GM18870 (cell line): ENCODE data around the gene GPR107.

Experiments
- ATAC-seq: cut with Tn5 transposase; IDR thresholded peaks from one replicate; pipeline ENCODE4 v1.9.1; 2021; ENCODE audit warnings: moderate library complexity; ENCODE audit not compliant: unreplicated experiment

The GPR107 gene

GRCh38 chr9:130107234-130107861, 53.6 kb downstream of the GPR107 start:
- ATAC-seq = no peak

GRCh38 chr9:130107955-130108354, 54.2 kb downstream of the GPR107 start:
- ATAC-seq = no peak

DNA sequence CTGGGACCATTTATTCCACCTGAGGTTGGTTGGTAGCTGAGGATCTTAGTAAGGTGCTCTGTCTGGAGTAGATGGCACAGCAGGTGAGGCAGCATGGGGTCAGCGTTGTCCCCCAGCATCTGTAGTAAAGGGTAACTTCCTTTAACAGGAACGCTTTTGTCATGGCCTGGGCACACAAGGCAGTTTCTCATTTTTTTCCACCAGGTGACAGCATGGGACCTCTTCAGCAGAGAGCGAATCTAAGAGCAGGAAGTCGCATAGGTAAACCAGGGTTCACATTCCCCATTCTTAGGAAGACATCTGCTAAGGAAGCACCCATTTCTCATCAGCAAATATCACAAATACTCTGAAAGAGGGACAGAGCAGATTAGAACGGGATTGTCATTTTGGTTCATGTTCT, 56.5 kb downstream of the GPR107 start:
- ATAC-seq = no peak

GRCh38 chr9:130110596-130111021, 56.9 kb downstream of the GPR107 start:
- no peak for ATAC-seq

- no peak for ATAC-seq
These were observed 58.3 kb downstream of the GPR107 start for GRCh38 chr9:130111786-130112537.

GRCh38 chr9:130112538-130113151, 58.9 kb downstream of the GPR107 start:
- no peak for ATAC-seq

GRCh38 chr9:130114741-130115140, 61.0 kb downstream of the GPR107 start:
- no peak for ATAC-seq

DNA sequence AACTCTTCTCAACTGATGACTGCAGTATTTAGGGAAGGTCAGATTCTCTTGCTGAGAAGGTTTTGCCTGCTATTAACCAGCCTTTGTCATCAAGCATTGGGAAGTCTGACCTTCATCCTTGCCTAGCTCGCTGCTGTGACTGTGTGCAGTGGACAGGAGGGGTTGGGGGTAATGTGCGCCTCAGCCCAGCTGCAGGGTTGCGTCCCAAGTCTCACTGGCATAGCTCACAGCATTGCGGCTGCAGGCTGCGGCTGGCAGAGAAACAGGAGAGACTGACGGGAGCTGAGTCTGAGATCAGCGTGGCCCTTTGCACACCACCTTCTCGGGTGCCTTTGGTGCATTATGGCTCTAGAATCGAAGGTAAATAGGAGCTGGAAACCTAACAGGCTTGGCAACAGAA, 62.6 kb downstream of the GPR107 start:
- no peak for ATAC-seq

DNA sequence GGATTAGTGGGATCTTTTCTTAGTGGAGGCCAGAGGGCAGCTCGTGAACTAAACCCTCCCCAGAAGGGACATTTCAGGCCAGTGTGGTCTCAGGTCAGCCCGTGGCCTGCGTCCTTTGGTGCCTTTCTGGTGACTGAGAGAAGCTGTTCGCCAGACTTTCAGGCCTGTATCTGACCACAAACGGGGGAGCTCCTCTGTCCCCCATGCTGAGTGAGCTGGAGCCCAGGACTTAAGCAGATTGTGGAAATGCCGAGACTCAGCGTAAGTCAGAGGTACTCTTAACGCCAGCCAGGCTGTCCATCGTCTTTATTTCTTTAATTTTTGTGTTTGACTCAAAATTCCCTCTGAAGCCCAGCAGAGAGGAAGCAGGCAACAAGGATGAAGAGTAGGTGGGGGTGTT, 63.7 kb downstream of the GPR107 start:
- no peak for ATAC-seq

GRCh38 chr9:130117816-130118632, 64.3 kb downstream of the GPR107 start:
- ATAC-seq = no peak

DNA sequence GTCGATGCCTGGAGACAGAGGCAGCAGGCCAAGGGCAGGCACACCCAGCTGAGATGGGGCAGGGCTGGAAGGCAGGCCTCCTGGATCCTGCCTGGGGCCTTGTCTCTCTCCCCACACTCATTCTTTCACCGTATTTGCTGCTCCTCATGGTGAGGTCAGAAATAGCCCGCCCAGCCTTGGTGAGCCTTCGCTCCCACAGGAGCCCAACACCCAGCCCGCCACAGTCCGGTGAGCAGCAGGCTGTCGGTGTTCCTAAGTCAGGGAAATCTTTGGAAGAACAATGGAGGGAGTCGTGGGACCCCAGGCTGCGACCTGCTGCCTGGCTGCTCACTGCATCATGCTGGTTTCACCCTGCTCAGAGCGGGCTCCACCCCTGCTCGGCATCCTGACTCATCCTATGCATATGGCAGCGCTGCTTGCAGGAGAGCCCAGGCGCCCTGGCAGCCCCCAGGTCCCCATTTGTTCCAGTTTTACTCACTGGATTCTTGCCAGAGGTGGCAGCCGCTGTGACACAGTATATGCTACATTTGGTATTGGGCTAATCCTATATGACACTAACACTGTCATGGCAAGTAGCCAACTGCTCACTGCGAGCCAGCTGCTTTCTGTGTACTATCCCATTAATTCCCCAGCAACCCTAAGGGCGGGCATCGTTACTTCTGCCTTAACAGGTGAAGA, 65.3 kb downstream of the GPR107 start:
- ATAC-seq = no peak

DNA sequence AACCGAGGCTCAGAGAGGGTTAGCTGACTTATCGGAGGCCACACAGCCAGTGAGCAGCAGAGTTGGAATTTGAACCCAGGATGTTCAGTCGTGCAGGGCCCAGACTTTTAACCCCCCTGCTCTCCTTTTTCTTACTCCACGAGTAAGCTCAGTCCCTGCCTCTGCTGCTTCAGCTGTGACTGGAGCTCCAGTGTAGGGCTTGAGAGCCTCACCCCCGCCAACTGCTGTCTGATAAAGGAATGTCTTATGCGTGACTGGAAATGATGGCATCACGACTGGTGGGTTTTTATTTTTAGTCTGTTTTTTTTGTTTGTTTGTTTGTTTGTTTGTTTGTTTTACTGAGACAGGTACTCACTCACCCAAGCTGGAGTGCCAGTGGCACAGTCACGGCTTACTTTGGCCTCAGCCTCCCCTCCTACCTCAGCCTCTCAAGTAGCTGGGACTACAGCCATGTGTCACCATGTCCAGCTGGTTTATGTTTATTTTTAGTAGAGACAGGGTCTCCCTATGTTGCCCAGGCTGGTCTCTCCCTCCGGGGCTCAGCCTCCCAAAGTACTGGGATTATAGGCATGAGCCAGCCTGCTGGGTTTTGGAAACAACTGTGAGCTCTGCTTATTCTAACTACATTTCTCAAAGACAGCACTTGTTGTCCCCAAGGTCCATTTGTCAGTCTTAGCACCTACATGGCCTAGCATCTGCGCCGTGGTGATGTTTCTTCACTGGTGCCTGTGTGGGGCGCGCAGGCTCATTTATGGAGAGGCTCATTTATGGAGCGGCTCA, 66.0 kb downstream of the GPR107 start:
- ATAC-seq = no peak

- ATAC-seq = no peak
These were observed 66.5 kb downstream of the GPR107 start for GRCh38 chr9:130120299-130120587.

DNA sequence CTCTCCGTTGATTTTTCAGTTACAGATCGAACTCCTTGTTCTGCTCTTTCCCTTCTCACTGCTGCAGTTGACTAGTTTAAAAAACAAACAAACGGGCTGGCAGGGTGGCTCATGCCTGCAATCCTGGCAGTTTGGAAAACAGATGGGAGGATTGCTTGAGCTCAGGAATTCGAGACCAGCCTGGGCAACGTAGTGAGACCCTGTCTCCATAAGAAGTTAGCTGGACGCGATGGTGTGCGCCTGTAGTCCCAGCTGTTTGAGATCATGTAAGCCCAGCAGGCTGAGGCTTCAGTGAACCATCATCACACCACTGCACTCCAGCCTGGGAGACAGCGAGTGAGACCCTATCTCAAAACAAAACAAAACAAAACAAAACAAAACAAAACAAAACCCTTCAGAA, 67.1 kb downstream of the GPR107 start:
- no peak for ATAC-seq

DNA sequence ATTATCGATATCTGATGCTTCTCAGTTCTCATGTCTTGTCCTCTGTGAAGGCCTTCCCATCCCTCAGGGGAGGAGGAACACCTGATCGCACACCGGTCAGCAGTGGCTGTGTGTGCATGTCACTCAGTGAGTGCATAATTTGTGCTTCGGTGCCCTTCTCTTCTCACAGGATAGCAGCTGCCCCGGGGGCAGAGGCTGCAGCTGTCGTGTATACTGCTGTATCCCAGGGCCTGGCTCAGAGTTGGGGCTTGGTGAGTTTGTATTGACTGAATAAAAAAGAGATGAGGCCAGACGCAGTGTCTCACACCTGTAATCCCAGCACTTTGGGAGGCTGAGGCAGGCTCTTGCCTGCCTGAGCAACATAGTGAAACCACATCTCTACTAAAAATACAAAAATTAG, 68.8 kb downstream of the GPR107 start:
- ATAC-seq = no peak

- ATAC-seq = no peak
These were observed 70.6 kb downstream of the GPR107 start for GRCh38 chr9:130124085-130124860.

DNA sequence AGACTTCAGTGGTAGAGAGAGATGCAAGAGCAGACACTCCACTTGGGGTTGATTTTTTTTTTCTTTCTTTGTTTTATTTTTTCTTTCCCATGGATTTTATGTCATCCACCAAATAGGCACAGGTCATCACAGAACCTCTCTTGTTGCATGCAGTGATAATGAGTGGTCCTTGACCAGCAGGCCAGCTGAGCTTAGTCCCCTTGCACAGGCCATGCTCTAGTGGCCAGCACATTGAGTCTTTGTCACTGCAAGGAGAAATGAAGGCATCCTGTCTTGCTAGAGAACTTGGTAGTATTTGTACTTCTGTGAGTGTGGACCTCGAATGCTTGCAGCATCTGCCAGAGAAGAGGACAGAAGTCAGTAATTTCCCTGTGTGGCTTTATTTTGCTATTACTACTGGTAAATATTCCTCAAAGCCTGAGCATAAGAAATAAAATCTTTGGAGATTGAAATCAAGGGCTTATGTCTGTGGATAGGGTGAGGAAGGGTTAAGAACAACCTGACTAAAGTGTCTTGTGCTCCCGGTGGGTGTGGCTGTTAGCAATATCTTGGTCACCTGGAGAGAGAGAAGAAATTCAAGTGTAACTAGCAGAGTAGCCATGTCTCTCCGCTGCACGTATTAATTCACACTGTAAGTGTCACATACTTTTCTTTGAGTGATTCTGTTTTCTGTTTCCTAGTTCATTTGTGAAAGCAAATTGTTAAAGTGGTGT, 73.2 kb downstream of the GPR107 start:
- no peak for ATAC-seq

- peak; percentile 41 for ATAC-seq
These were observed 74.5 kb downstream of the GPR107 start for GRCh38 chr9:130128251-130128650.
